Measurements from ENCODE around the gene GPR146.

The GPR146 gene

GRCh38 chr7:1098243-1099153, 54.2 kb downstream of the GPR146 start:
- Histone ChIP-seq H4K8ac (ENCODE audit: low read length) (no peak overlapping the region), H2AK5ac (ENCODE audit: low read length, severe bottlenecking) (no peak overlapping the region), H2BK15ac (ENCODE audit: low read depth, poor library complexity, severe bottlenecking) (no peak overlapping the region), H3K18ac (ENCODE audit: low read depth in 1 of 2, low read length in 2 of 2) (no peak overlapping the region), H2BK5ac (ENCODE audit: low read depth, low read length, poor library complexity, severe bottlenecking) (no peak overlapping the region), H3K4me1 (ENCODE audit: control insufficient read depth, insufficient read depth, low read depth, low read length) (peaks cover 28% of the 10 kb centered on the region), H3K36me3 (ENCODE audit: control insufficient read depth in 1 of 2, insufficient read depth in 2 of 2, low read depth in 1 of 2, low read length in 2 of 2) (peaks cover 16 to 67% of the 10 kb centered on the region in 2 experiments), H3K27ac (ENCODE audit: low read length, poor library complexity, severe bottlenecking) (no peak overlapping the region), H3K14ac (ENCODE audit: low read length in 2 of 2) (no peak overlapping the region), H3K27me3 (ENCODE audit: control insufficient read depth in 1 of 2, insufficient read depth in 1 of 2, low read length in 2 of 2) (no peaks in the 10 kb centered on the region), H2BK120ac (ENCODE audit: low read depth, low read length) (no peak overlapping the region), H2AFZ (ENCODE audit: low read depth, low read length) (no peak overlapping the region), H3K23ac (ENCODE audit: low read length in 2 of 2) (no peak overlapping the region), H3K9me3 (ENCODE audit: control insufficient read depth, low read length) (no peaks in the 10 kb centered on the region), H3K4me3 (ENCODE audit: insufficient read depth in 1 of 2, low read depth in 1 of 2, low read length in 2 of 2) (no peak overlapping the region), H4K91ac (ENCODE audit: low read length) (no peak overlapping the region), H3K4me2 (ENCODE audit: low read length, poor library complexity, severe bottlenecking) (no peak overlapping the region), H3K79me1 (replicated peaks; ENCODE audit: low read length, poor library complexity, severe bottlenecking) (peaks cover 60% of the 10 kb centered on the region), H3K4ac (ENCODE audit: low read depth in 1 of 2, low read length in 2 of 2) (no peak overlapping the region), H2BK12ac (ENCODE audit: low read length in 2 of 2) (no peak overlapping the region), H3K9ac (ENCODE audit: low read length) (no peak overlapping the region)
- 94% methylated on average over 40 of the region's 43 CpGs for WGBS
- no peak for DNase-seq

DNA sequence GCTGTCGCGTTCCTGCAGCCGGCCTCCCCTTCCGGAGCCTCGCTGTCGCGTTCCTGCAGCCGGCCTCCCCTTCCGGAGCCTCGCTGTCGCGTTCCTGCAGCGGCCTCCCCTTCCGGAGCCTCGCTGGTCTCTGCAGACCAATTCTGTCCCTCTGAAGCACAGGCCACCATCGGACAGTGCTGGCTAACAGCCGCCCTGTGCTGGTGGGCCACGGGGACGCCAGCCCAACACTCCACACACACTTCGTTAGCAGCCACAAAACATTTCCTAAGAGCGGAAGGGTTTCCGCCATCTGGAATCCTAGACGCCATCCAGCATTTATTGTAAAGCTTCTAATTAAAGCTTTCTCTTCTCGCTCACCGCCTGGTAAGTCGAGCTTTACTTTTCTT, 54.8 kb downstream of the GPR146 start:
- no peak overlapping the region for H3K23ac ChIP-seq (ENCODE audit: low read length in 2 of 2)
- no peaks in the 10 kb centered on the region for H3K9me3 ChIP-seq (ENCODE audit: control insufficient read depth, low read length)
- no peak overlapping the region for H2BK120ac ChIP-seq (ENCODE audit: low read depth, low read length)
- H3K4me3 ChIP-seq (ENCODE audit: insufficient read depth in 1 of 2, low read depth in 1 of 2, low read length in 2 of 2) = no peak overlapping the region
- H3K4me2 ChIP-seq (ENCODE audit: low read length, poor library complexity, severe bottlenecking) = no peak overlapping the region
- no peak overlapping the region for H3K18ac ChIP-seq (ENCODE audit: low read depth in 1 of 2, low read length in 2 of 2)
- peaks cover 10 to 67% of the 10 kb centered on the region in 2 experiments for H3K36me3 ChIP-seq (ENCODE audit: control insufficient read depth in 1 of 2, insufficient read depth in 2 of 2, low read depth in 1 of 2, low read length in 2 of 2)
- WGBS = 96% methylated on average over 26 of the region's 26 CpGs
- H3K27me3 ChIP-seq (ENCODE audit: control insufficient read depth in 1 of 2, insufficient read depth in 1 of 2, low read length in 2 of 2) = no peaks in the 10 kb centered on the region
- DNase-seq = no peak
- no peak overlapping the region for H2AFZ ChIP-seq (ENCODE audit: low read depth, low read length)
- no peak overlapping the region for H2AK5ac ChIP-seq (ENCODE audit: low read length, severe bottlenecking)
- H3K4ac ChIP-seq (ENCODE audit: low read depth in 1 of 2, low read length in 2 of 2) = no peak overlapping the region
- no peak overlapping the region for H3K9ac ChIP-seq (ENCODE audit: low read length)
- H4K8ac ChIP-seq (ENCODE audit: low read length) = no peak overlapping the region
- no peak overlapping the region for H3K14ac ChIP-seq (ENCODE audit: low read length in 2 of 2)
- peaks cover 65% of the 10 kb centered on the region for H3K79me1 ChIP-seq (replicated peaks; ENCODE audit: low read length, poor library complexity, severe bottlenecking)
- H4K91ac ChIP-seq (ENCODE audit: low read length) = no peak overlapping the region
- no peak overlapping the region for H2BK15ac ChIP-seq (ENCODE audit: low read depth, poor library complexity, severe bottlenecking)
- no peak overlapping the region for H3K27ac ChIP-seq (ENCODE audit: low read length, poor library complexity, severe bottlenecking)
- H2BK5ac ChIP-seq (ENCODE audit: low read depth, low read length, poor library complexity, severe bottlenecking) = no peak overlapping the region
- peaks cover 31% of the 10 kb centered on the region for H3K4me1 ChIP-seq (ENCODE audit: control insufficient read depth, insufficient read depth, low read depth, low read length)
- no peak overlapping the region for H2BK12ac ChIP-seq (ENCODE audit: low read length in 2 of 2)

DNA sequence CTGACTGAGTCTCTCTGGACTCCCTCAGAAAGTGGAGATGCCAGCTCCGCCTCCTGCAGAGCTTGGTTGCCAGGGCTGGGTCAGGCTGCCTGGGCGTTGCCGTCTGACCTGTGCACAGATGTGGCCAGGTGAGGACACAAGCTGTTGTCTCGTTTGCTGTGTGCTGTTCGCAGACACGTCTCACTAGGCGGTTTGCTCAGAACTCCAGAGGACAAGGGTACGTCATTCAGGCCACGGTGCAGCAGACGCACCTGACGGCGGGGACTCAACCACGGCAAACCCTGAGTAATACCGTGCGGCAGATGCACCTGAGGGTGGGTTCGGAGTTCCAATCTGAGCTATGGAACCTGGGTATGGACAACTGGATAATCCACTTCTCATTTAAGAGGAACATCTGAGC, 55.3 kb downstream of the GPR146 start:
- no peak overlapping the region for H3K4me3 ChIP-seq (ENCODE audit: insufficient read depth in 1 of 2, low read depth in 1 of 2, low read length in 2 of 2)
- no peak overlapping the region for H4K91ac ChIP-seq (ENCODE audit: low read length)
- no peak overlapping the region for H3K27ac ChIP-seq (ENCODE audit: low read length, poor library complexity, severe bottlenecking)
- no peak overlapping the region for H3K4ac ChIP-seq (ENCODE audit: low read depth in 1 of 2, low read length in 2 of 2)
- H3K9ac ChIP-seq (ENCODE audit: low read length) = no peak overlapping the region
- H3K18ac ChIP-seq (ENCODE audit: low read depth in 1 of 2, low read length in 2 of 2) = no peak overlapping the region
- no peak overlapping the region for H4K8ac ChIP-seq (ENCODE audit: low read length)
- no peak overlapping the region for H2AK5ac ChIP-seq (ENCODE audit: low read length, severe bottlenecking)
- no peaks in the 10 kb centered on the region for H3K27me3 ChIP-seq (ENCODE audit: control insufficient read depth in 1 of 2, insufficient read depth in 1 of 2, low read length in 2 of 2)
- H2AFZ ChIP-seq (ENCODE audit: low read depth, low read length) = no peak overlapping the region
- no peak overlapping the region for H2BK5ac ChIP-seq (ENCODE audit: low read depth, low read length, poor library complexity, severe bottlenecking)
- H3K36me3 ChIP-seq (ENCODE audit: control insufficient read depth in 1 of 2, insufficient read depth in 2 of 2, low read depth in 1 of 2, low read length in 2 of 2) = peaks cover 6 to 64% of the 10 kb centered on the region in 2 experiments
- 97% methylated on average over 16 of the region's 16 CpGs for WGBS
- no peak overlapping the region for H2BK120ac ChIP-seq (ENCODE audit: low read depth, low read length)
- H3K4me1 ChIP-seq (ENCODE audit: control insufficient read depth, insufficient read depth, low read depth, low read length) = peaks cover 34% of the 10 kb centered on the region
- H3K9me3 ChIP-seq (ENCODE audit: control insufficient read depth, low read length) = no peaks in the 10 kb centered on the region
- H3K23ac ChIP-seq (ENCODE audit: low read length in 2 of 2) = no peak overlapping the region
- no peak for DNase-seq
- H2BK15ac ChIP-seq (ENCODE audit: low read depth, poor library complexity, severe bottlenecking) = no peak overlapping the region
- no peak overlapping the region for H3K4me2 ChIP-seq (ENCODE audit: low read length, poor library complexity, severe bottlenecking)
- no peak overlapping the region for H3K14ac ChIP-seq (ENCODE audit: low read length in 2 of 2)
- peaks cover 64% of the 10 kb centered on the region for H3K79me1 ChIP-seq (replicated peaks; ENCODE audit: low read length, poor library complexity, severe bottlenecking)
- H2BK12ac ChIP-seq (ENCODE audit: low read length in 2 of 2) = no peak overlapping the region

DNA sequence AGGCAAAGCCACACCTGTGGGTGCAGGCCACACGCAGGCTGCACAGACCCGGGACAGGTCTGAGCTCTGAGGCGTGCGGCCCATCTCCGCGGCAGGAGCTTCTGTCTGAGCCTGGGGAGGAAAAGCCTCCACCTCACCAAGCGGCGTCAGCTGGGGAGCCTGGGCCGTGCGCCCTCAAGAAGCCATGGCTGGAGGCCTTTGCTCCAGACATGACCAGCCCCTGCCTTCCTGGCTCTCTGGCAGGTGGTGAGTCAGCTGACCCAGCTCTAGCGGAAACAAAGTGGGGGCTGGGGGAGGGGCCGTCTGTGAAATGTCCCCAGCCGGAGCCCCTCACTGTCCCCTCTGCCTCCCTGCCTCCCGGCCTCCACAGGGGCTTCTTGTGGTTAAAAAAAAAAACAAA, 56.0 kb downstream of the GPR146 start:
- H2BK12ac ChIP-seq (ENCODE audit: low read length in 2 of 2) = no peak overlapping the region
- peaks cover 37% of the 10 kb centered on the region for H3K4me1 ChIP-seq (ENCODE audit: control insufficient read depth, insufficient read depth, low read depth, low read length)
- H3K9ac ChIP-seq (ENCODE audit: low read length) = no peak overlapping the region
- H3K27ac ChIP-seq (ENCODE audit: low read length, poor library complexity, severe bottlenecking) = no peak overlapping the region
- no peak overlapping the region for H2AFZ ChIP-seq (ENCODE audit: low read depth, low read length)
- H4K91ac ChIP-seq (ENCODE audit: low read length) = peak overlapping the region; percentile 1
- no peaks in the 10 kb centered on the region for H3K9me3 ChIP-seq (ENCODE audit: control insufficient read depth, low read length)
- H3K4me3 ChIP-seq (ENCODE audit: insufficient read depth in 1 of 2, low read depth in 1 of 2, low read length in 2 of 2) = no peak overlapping the region
- no peak overlapping the region for H2BK15ac ChIP-seq (ENCODE audit: low read depth, poor library complexity, severe bottlenecking)
- H3K4ac ChIP-seq (ENCODE audit: low read depth in 1 of 2, low read length in 2 of 2) = no peak overlapping the region
- H3K23ac ChIP-seq (ENCODE audit: low read length in 2 of 2) = no peak overlapping the region
- peaks cover 6 to 59% of the 10 kb centered on the region in 2 experiments for H3K36me3 ChIP-seq (ENCODE audit: control insufficient read depth in 1 of 2, insufficient read depth in 2 of 2, low read depth in 1 of 2, low read length in 2 of 2)
- peak overlapping the region in 1 of 2 experiments; percentile 19 for H3K14ac ChIP-seq (ENCODE audit: low read length in 2 of 2)
- no peak overlapping the region for H3K4me2 ChIP-seq (ENCODE audit: low read length, poor library complexity, severe bottlenecking)
- H2BK120ac ChIP-seq (ENCODE audit: low read depth, low read length) = no peak overlapping the region
- no peak overlapping the region for H2BK5ac ChIP-seq (ENCODE audit: low read depth, low read length, poor library complexity, severe bottlenecking)
- H3K18ac ChIP-seq (ENCODE audit: low read depth in 1 of 2, low read length in 2 of 2) = peak overlapping the region in 1 of 2 experiments; percentile 6
- H2AK5ac ChIP-seq (ENCODE audit: low read length, severe bottlenecking) = no peak overlapping the region
- H4K8ac ChIP-seq (ENCODE audit: low read length) = peak overlapping the region; percentile 22
- peaks cover 63% of the 10 kb centered on the region for H3K79me1 ChIP-seq (replicated peaks; ENCODE audit: low read length, poor library complexity, severe bottlenecking)
- DNase-seq = no peak
- H3K27me3 ChIP-seq (ENCODE audit: control insufficient read depth in 1 of 2, insufficient read depth in 1 of 2, low read length in 2 of 2) = no peaks in the 10 kb centered on the region
- WGBS = 69% methylated on average over 14 of the region's 14 CpGs
